Epithelial cell of prostate (primary cell): Measurements from ENCODE around the gene PAK5.

ENCODE experiments used
- DNase-seq: peaks from one replicate; pipeline ENCODE4 v3.0.0-alpha.2; 2011; ENCODE audit warnings: low read depth, low spot score
- H3K27ac ChIP-seq: fragments of 450-650 bp; 2 replicates; pipeline ENCODE4 v1.5.1; 2017; ENCODE audit warnings: mild to moderate bottlenecking

The PAK5 gene

DNA sequence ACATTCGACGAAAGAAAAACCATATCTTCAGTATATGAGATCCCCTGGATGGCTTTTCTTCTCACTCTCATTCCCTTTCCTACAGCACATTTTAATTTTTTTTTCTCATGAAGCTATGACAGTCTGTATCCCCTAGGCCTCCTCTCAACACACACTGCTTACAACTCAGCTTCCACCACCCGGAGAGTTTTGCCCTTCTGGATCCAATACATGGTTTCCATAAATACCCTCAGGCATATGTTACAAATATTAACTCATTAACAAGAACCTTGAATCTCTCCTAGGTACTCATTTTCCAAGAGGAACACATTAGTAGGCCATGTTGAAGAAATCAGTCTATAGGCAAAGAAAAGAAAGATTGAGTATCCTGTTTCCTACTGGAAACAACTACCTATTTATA is 44.0 kb downstream of the PAK5 start:
- H3K27ac ChIP-seq: no peak overlapping the region

DNA sequence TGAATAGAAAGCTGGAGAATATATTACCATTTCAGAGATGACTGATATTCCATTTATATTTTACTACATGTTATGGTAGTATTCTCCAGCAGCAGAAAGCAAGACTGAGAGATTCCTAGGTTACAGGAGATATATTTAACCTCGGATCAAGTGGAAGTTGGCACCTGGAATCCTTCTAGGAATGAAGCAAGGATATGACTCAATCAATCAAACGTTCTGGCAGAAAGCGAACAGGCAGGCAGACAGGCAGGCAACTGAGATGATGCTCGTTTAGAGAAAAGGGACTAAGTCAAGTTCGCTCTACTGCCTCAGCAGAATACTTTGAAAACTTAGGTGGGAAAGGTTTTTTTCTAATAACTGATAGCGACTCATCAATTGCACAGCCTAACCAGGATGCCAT is 46.2 kb downstream of the PAK5 start:
- H3K27ac ChIP-seq: no peak overlapping the region
- DNase-seq: no peak

More for the DNA sequence above, 44.0 kb downstream of the PAK5 start:
- DNase-seq: no peak

DNA sequence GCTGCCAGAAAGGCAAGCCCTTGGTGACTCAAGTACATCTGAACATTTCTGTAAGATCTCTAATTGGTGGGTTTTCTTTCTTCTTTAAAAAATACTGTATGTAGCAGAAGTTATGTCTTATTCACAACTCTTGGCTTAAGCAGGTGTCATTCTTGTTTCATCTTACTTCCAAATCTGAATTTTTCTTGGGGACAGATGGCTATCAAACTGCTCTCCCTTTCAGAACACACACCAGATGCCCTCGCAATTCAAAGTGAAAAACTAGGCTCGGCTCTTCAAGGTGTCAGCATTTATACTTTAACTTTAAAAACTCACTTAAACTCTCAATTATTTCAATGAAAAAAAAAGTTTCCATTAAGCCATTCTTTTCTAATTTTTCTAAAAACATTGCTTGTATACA is 49.7 kb downstream of the PAK5 start:
- H3K27ac ChIP-seq: no peak overlapping the region
- DNase-seq: no peak

DNA sequence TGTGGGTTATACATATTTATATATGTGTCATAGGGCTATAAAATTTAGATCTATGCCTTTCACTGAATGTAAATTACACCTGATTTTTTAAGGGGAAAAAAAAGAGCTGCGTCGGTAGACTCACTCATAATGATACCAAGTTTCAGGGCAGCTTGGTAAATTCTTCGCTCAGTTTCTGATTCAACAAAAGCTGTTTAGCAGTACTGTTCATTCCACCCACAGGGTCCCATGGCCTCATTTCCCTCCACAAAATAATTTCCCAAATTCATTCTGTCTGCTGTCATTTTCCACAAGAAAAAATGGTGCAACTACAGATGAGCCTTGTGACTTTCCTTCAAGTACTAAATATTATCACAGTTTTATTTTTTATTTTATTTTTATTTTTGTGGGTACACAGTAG is 63.7 kb downstream of the PAK5 start:
- no peak for DNase-seq
- H3K27ac ChIP-seq: no peak overlapping the region

DNA sequence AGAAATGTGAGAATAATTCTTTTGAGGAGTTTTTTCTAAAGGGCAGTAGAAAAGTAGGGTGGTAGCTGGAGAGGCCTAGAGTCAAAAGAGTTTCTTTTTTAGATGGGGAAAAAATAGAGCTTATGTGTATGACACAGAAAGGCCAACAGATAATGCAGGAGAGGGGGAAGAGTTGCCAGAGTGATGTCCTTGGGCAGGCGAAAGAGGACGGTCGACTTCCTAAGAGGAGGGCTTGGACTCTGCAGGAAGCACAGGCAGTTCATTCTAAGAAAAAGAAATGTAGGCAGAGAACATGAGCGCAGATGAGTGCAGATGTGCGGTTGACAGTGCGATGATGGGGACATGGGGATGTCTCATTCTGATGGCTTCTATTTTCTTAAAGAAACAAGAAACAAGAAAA is 68.9 kb downstream of the PAK5 start:
- DNase-seq: no peak
- H3K27ac ChIP-seq: no peak overlapping the region

DNA sequence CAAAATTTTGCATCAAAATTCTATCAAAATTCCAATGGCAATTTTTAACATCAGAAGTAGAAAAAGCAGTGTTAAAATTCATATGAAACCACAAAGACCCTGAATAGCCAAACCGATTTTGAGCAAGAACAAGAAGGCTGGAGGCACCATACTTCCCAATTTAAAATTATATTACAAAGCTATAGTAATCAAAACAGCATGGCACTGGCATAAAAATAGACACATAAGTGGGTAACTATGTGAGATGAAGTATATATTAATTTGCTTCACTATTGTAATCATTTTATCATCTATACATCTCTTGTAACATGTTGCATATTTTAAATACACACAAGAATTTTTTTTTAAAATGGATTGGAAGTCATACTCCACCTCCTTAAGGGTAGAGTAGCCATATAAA is 77.4 kb downstream of the PAK5 start:
- DNase-seq: no peak
- no peak overlapping the region for H3K27ac ChIP-seq

DNA sequence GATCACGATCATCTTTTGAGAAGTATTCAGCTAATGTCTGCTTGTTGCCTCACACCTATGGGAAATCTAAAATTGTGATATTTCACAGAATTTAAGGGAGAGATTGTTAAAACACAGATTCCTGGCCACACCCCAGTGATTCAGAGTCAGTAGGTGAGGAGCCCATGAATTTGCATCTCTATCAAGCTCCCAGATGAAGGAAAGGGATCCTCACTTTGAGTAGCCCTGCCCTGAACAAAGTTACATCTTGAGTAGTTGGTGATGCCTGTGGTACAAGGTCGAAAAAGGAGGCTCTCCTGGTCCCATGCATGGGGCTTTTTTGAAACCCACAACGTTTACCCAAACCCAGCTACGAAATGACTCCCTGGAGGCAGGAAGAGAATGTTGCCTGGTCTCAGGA is 79.5 kb downstream of the PAK5 start:
- no peak for DNase-seq
- H3K27ac ChIP-seq: no peak overlapping the region

DNA sequence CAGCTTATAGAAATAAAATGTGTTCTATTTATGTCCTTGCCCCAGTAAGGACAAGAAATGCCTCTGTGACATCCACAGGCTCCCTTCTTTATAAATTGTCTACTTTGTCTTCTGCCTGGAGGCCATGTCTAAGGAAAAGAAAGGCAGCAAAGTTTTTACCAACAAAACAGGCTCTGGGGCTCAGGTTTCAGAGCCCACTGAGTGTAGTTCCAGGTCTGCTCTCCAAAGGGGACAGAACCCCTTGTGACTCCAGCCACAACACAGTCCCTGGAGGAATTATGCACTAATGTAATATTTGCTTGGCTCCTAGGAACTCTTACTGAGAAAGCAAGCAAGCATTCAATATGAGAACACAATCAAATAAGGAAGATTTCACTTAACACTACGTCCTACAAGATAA is 80.1 kb downstream of the PAK5 start:
- no peak for DNase-seq
- H3K27ac ChIP-seq: no peak overlapping the region

DNA sequence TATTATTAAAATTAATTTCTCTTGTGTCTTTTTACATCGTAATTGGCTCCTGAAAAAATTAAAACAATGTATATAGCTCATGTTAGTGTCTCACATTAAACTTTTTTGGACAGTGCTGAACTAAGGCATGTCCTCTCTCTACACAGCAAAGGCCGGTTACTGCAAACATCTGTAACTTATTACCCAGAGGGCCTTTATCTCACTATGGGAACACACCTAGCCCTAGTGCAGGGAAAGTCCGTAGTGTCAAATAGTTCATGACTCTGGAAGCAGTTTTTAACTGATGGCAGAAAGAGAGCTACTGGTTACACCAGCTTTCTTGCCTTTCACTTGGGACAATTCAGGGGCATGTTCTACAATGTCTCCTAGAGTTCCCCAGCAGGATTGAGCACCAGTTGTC is 82.2 kb downstream of the PAK5 start:
- H3K27ac ChIP-seq: no peak overlapping the region
- DNase-seq: no peak

DNA sequence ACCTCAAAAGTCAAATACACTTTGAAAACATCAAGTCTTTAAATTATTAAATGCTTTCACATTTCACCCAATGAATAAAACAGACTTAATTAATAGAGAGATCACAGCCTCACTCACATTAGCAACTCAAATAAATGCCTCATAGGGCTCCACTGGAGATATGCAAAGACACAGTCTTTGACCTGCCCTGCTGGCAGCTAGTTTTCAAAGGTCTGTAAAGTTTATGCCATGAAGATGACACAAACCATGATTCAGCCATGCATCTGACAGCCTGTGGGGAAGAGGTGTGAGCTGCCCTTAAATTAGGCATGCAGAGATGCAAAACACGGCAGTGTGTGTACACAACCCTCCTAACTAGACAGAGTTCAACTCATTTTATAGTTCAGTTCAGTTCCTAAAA is 83.6 kb downstream of the PAK5 start:
- no peak overlapping the region for H3K27ac ChIP-seq
- no peak for DNase-seq

DNA sequence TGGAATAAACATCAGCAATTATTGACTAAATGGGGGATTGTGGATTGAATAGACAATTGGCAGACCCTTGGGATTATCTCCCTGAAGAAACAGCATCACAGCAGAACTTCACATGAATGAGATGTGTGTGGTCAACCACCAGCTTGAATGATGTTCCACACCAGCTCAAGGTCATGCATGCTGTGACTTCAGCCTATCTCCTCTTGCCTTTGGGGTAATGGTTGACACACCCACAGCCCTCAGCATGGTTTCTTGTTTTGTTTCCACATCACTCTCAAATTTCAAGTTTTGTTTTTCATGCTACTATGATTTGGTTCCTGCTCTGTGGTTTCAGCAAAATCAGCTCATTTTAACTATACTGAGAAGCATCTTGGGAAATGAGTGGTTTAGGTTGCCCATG is 94.3 kb downstream of the PAK5 start:
- DNase-seq: no peak
- H3K27ac ChIP-seq: no peak overlapping the region

DNA sequence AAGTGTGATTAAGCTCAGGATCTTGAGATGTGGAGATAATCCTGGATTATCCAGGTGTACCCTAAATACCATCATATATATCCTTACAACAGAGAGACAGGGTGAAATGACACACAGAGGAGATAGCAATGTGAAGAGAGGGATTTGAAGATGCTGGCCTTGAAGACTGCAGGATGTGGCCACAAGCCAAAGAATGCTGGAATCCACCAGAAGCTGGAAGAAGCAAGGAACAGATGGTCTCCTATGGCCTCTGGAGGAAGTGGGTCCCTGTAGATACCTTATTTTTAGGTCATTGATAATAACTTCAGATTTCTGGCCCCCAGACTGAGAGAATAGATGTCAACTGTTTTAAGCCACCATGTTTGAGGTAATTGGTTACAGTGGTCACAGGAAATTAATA is 95.0 kb downstream of the PAK5 start:
- DNase-seq: no peak
- H3K27ac ChIP-seq: no peak overlapping the region

DNA sequence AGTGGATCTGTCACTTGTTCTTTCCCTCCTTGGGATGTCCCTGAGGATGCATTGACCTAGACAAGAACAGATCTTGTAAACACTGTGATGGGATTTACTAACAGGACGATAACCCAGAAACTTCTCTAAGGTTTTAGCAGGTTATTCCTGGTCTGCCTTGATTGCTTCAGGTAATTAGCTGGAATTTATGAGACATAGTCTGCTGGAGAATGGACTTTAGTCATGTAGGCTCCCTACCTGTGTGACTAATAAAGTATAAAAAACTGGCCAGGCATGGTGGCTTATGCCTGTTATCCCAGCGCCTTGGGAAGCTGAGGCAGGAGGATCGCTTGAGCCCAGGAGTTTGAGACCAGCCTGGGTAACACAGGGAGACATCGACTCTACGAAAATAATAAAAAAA is 96.1 kb downstream of the PAK5 start:
- DNase-seq: no peak
- H3K27ac ChIP-seq: no peak overlapping the region

DNA sequence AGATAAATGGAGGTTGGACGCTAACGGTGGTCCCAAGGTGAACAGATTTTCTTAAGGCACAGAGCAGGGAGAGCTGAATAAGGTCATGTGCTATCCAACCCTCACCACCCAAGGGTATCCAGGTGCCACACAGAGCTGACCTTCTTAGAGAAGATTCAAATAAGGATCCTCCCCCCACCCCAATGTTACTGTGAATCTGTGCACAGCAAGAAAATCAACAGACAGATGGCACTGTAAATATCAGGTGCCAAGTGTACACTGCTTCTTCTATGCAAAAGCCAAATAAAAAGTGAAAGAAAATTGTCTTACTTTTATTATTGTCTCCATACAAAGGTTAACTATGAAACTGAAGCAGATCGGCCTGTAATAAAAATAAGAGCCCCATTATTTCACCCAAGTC is 96.9 kb downstream of the PAK5 start:
- DNase-seq: no peak

DNA sequence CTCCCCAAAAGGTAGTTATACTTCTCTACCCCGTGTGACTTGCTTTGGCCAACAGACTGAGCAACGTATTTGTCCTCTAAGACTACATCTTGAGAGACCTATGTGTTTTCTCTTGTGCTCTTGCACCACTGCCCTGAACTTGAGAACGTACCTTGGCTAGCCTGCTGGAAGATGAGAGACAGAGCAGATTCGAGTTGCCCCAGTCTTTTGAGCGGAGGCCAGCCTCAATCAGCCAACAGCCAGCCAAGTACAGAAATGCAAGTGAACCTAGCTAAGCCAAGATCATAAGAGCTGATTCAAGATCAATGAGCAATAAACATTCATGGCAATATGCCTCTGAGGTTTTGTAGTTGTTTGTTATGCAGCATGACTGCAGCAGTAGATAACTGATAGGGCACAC is 98.4 kb downstream of the PAK5 start:
- H3K27ac ChIP-seq: no peak overlapping the region
- DNase-seq: no peak

More for the DNA sequence above, 96.9 kb downstream of the PAK5 start:
- H3K27ac ChIP-seq: no peak overlapping the region

DNA sequence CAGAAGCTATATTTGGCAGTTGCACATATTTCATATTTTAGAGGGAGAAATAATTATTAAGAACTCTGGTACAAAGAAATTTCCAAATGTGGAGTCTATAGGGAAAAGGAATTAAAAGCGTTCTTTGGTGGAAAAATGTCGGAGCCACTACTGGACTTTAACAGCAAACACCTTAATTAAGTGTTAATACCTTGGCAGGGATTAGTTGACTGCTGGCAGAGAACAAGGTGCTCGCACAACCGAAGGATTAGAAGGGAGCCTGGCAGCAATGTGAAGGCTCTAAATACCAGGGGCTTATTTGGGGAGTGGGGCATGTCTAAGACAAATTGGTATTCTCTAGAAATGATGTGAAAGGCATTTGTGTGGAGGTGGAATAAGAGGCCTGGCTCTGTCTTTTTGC is 98.9 kb downstream of the PAK5 start:
- DNase-seq: no peak
- H3K27ac ChIP-seq: no peak overlapping the region

DNA sequence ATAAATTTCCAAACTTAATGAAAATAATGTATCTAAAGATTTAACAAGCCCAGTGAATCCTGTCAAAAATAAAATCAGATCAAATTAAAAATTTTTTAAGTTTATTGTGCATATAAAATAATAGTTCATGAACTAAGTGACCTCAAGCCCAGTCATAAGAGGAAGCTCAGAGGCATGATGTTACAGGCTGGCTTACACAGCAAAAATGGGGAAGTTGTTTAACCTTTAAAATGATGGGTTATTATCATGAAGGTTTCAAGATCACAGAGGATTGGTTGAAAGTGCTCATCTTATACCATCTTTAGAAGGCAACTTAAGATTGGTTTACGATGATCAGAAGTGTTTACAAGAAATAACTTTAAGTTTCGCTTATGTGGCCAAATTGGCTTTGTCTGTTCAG is 102.5 kb downstream of the PAK5 start:
- H3K27ac ChIP-seq: no peak overlapping the region
- DNase-seq: no peak

DNA sequence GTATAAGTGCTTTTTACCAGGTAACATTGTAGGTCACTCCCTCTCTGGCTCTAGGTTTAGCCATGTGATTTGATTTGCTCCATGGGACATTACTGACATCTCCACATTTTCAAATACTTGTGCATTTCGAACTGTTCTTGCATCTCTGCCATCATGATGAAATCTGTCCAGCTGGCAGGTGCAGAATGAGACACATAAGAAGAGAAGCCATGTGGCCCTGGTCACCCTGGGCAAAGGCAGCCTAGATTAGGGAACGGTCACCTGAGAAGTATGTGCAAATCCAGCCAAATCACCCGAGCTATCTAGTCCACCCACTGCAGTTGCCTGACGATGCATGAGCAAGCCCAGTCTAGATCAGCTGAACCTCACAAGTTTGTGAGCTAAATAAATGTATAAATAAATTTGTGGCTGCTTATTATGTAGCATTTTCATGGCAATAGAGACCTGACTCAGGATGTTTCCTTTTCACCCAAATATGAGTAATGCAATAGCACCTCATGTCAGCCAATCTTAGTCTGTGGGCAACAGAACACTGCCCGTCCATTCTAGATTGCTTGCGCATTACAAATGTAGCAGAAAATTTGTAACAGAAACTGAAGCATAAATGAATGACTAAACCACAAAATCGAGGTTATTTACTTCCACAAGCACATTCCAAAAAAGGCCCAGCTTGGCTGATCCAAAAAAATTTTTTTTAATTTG is 115.2 kb downstream of the PAK5 start:
- H3K27ac ChIP-seq: no peak overlapping the region
- DNase-seq: no peak

DNA sequence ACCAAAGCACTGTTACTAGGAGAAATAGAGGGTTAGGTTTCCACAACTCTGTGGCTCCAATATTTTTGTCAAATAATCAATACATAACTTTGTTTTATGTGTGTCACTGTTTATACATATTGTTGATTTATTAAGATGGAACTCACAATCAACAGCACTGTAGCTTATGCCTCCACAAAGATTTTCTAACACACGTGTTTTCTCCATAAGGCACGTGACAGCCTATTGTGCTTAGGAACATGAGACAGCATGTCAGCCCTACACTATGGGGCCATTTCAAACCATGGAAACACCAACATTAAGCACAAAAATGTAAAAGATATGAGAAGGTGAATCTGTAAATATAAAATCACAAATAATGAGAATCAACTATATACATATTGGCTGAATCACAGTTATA is 127.0 kb downstream of the PAK5 start:
- no peak overlapping the region for H3K27ac ChIP-seq
- no peak for DNase-seq

DNA sequence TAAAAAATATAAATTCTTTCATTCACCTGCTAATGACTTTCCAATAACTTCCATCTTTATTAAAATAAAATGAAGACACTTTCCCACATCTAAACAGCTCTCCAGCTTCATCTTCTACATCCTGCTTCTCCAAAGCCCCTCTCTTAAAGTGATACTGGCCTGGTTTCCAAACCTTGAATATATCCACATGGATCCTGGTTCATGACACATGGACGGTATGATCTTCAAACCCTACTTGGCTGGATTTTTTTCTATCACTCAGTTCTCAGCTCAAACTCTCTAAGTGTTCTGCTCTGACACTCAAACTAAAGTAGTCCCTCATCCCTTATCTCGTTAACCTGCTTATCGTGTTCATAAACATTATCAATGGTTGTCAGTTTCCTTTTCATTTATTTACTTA is 128.2 kb downstream of the PAK5 start:
- DNase-seq: no peak
- H3K27ac ChIP-seq: no peak overlapping the region

DNA sequence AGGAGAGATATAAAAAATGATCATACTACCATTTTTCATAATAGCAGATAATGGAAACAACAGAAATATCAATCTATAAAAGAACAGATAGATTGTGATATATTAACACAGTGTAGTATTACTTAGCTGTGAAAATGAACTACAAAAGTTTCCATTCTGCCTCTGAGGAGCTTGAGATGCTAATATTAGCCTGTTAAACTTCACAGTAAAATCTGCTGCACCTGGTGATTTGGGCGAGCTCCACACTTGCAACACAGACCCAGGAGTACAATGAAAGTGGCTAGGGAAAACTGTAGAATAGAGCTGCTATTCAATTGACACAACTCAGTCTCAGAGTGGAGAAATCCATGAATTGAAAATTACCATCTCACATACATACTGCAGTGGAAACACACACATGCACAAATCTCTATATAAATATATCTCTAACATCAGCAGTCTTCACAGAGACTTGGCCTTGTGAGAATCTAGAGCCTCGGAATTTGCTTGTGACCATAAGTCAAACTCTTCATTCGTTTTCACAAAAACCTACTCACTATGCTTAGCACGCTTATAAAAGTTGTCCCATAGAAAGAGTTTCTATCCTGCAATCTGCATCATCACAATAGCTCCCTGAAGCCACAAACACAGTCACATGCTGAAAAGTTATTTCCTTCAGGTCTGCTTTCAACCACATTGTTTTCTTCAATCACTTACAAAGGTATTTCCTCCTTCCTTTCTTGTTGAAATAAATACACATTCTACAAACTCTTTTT is 133.0 kb downstream of the PAK5 start:
- no peak overlapping the region for H3K27ac ChIP-seq
- no peak for DNase-seq

DNA sequence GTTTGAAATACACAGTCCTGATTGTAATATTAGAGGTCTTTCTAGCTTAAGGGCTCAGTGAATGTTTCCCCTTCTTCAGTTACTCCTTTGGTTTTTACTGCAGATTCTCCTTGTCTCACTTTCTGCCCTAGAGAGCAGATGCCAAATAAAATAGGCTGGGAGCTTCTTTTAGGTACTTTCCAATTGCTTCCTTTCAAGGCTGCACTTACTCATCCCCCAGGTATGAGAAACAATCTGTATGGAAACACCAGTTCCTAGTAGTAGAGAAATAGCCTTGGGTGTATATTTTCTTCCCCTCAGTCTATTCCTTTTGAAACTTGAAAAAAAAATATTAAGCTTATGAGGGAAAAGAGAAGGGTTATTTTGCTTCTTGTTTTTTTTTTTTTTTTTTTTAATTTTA is 139.7 kb downstream of the PAK5 start:
- DNase-seq: no peak
- no peak overlapping the region for H3K27ac ChIP-seq
